Lung (tissue), 12 donors: ENCODE results near the gene SNX1. TPM values are rescaled to one million over a fixed set of nuclear protein-coding genes. Genes with fewer than 3 reads are reported as not detected.

ENCODE experiments used
- ATAC-seq: fragments of 200-7000 bp; cut with Tn5 transposase; one replicate; pipeline ENCODE4 v1.9.1; 2020; ENCODE audit warnings: moderate number of reproducible peaks; ENCODE audit not compliant: insufficient read depth, low FRiP score
- DNase-seq, 3 donors: peaks; one replicate each; pipeline ENCODE4 v3.0.0-alpha.2; 2013 to 2017
- H3K27ac ChIP-seq, 2 donors: one replicate each; pipeline ENCODE4 v1.5.1; 2013; ENCODE audit warnings: mild to moderate bottlenecking in 2 of 2, moderate library complexity in 2 of 2, control low read depth in 1 of 2, inconsistent platforms in 1 of 2, low read depth in 1 of 2, low read length in 1 of 2
- H3K27me3 ChIP-seq, 3 donors: one replicate each; pipeline ENCODE4 v1.5.1; 2013; ENCODE audit warnings: low read length in 2 of 3; ENCODE audit not compliant: control insufficient read depth in 3 of 3, insufficient read depth in 3 of 3
- H3K36me3 ChIP-seq, 4 donors: one replicate each; pipeline ENCODE4 v1.5.1; 2013; ENCODE audit warnings: low read length in 4 of 4, mild to moderate bottlenecking in 1 of 4, moderate library complexity in 1 of 4; ENCODE audit not compliant: control insufficient read depth in 4 of 4, insufficient read depth in 4 of 4
- H3K4me1 ChIP-seq, 5 donors: one replicate each; pipeline ENCODE4 v1.5.1; 2013; ENCODE audit warnings: low read length in 5 of 5, mild to moderate bottlenecking in 2 of 5, moderate library complexity in 1 of 5; ENCODE audit not compliant: control insufficient read depth in 5 of 5, insufficient read depth in 5 of 5
- H3K4me3 ChIP-seq: one replicate; pipeline ENCODE4 v1.5.1; 2013; ENCODE audit warnings: mild to moderate bottlenecking, control low read depth, moderate library complexity
- H3K9ac ChIP-seq, 2 donors: one replicate each; pipeline ENCODE4 v1.5.1; 2013; ENCODE audit warnings: low read length in 2 of 2, control low read depth in 1 of 2; ENCODE audit not compliant: insufficient read depth in 1 of 2
- H3K9me3 ChIP-seq, 4 donors: one replicate each; pipeline ENCODE4 v1.5.1; 2013; ENCODE audit warnings: low read length in 3 of 4, mild to moderate bottlenecking in 1 of 4, moderate library complexity in 1 of 4; ENCODE audit not compliant: control insufficient read depth in 4 of 4, insufficient read depth in 3 of 4
- WGBS, 2 donors: extraction: QIAGEN DNeasy Blood & Tissue Kit; methylation state at CpG; one replicate each; pipeline ENCODE4 v1.1.7; 2013; 5-methylcytosine and 5-hydroxymethylcytosine counted together
- polyA plus RNA-seq, 2 donors: library from polyadenylated mRNA; stranded (reverse); fragments of 200-250 nt; gene quantifications; one replicate each; pipeline ENCODE4 v1.2.1, GENCODE V29; 2013
- total RNA-seq, 2 donors: library from RNA; depleted of rRNA in 1 of 2; stranded (reverse); fragments of >200 nt in 1 of 2; gene quantifications; one replicate each; pipeline ENCODE4 v1.2.1, GENCODE V29; 2014 to 2021
- TF ChIP-seq, protein P1 (sequence below): IDR thresholded peaks from 2 replicates; pipeline ENCODE4 v1.5.1; 2012; ENCODE audit warnings: mild to moderate bottlenecking; ENCODE audit errors: control extremely low read depth, extremely low read depth
- donor health status: control.
- donor health status: control.
- donor health status: Bipolar disorder and iron deficiency.
- donor health status: healthy.
- donor health status: DM: yes; HTN: yes; CAD: no.

The SNX1 gene
- total and polyA plus RNA-seq, 4 donors = 70.6 to 169 (median 109) TPM

- DNase-seq = peak in 2 of 3 donors; percentile 29 to 66
These were observed 68.0 kb downstream of the SNX1 start for GRCh38 chr15:64163659-64164362.

GRCh38 chr15:64164436-64164835, 68.7 kb downstream of the SNX1 start:
- Histone ChIP-seq H3K36me3 (peaks cover 0 to 15% (median 9%) of the 10 kb centered on the region in 4 donors), H3K27me3 (no peaks in the 10 kb centered on the region), H3K9me3 (no peaks in the 10 kb centered on the region), H3K4me3 (no peak overlapping the region), H3K9ac (no peak overlapping the region), H3K27ac (peak overlapping the region in 1 of 2 donors; percentile 49), H3K4me1 (peaks cover 7 to 31% (median 12%) of the 10 kb centered on the region in 5 donors)
- no peak for ATAC-seq
- TF ChIP-seq, protein P1, sequence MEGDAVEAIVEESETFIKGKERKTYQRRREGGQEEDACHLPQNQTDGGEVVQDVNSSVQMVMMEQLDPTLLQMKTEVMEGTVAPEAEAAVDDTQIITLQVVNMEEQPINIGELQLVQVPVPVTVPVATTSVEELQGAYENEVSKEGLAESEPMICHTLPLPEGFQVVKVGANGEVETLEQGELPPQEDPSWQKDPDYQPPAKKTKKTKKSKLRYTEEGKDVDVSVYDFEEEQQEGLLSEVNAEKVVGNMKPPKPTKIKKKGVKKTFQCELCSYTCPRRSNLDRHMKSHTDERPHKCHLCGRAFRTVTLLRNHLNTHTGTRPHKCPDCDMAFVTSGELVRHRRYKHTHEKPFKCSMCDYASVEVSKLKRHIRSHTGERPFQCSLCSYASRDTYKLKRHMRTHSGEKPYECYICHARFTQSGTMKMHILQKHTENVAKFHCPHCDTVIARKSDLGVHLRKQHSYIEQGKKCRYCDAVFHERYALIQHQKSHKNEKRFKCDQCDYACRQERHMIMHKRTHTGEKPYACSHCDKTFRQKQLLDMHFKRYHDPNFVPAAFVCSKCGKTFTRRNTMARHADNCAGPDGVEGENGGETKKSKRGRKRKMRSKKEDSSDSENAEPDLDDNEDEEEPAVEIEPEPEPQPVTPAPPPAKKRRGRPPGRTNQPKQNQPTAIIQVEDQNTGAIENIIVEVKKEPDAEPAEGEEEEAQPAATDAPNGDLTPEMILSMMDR = no peak
- DNase-seq = no peak
- WGBS, 2 donors = 87 to 91% methylated on average over 4 of the region's 4 CpGs

More at GRCh38 chr15:64163659-64164362, 68.0 kb downstream of the SNX1 start:
- TF ChIP-seq, protein P1 = no peak
- Histone ChIP-seq H3K4me3 (no peak overlapping the region), H3K27me3 (no peaks in the 10 kb centered on the region), H3K36me3 (peaks cover 0 to 18% (median 11%) of the 10 kb centered on the region in 4 donors), H3K9ac (peak overlapping the region in 1 of 2 donors; percentile 95), H3K4me1 (peaks cover 7 to 31% (median 12%) of the 10 kb centered on the region in 5 donors), H3K27ac (peak overlapping the region; percentile 93), H3K9me3 (no peaks in the 10 kb centered on the region)
- ATAC-seq = no peak
- WGBS, 2 donors = 14 to 26% methylated on average over 14 of the region's 14 CpGs

- H3K9ac ChIP-seq = no peak overlapping the region
- no peaks in the 10 kb centered on the region for H3K27me3 ChIP-seq
- ATAC-seq (no peak), DNase-seq (no peak)
- no peaks in the 10 kb centered on the region for H3K9me3 ChIP-seq
- TF ChIP-seq, protein P1 = no peak
- 93 to 94% methylated on average over 5 of the region's 5 CpGs for WGBS, 2 donors
- no peak overlapping the region for H3K27ac ChIP-seq
- peaks cover 5 to 29% (median 10%) of the 10 kb centered on the region in 5 donors for H3K4me1 ChIP-seq
- H3K4me3 ChIP-seq = no peak overlapping the region
- H3K36me3 ChIP-seq = peaks cover 0 to 10% (median 5%) of the 10 kb centered on the region in 4 donors
These were observed 70.5 kb downstream of the SNX1 start for GRCh38 chr15:64166102-64166890.
